Activated CD4-positive, alpha-beta T cell treated with anti-CD3 and anti-CD28 coated beads, Interleukin-2, amount 50 U/mL, for 24 hours (primary cell): Measurements from ENCODE around the gene RABGAP1.

Experiments
- DNase-seq, 2 donors: peaks; one replicate each; pipeline ENCODE4 v3.0.0-alpha.2; 2020; ENCODE audit warnings: low read depth in 1 of 2, low spot score in 1 of 2

RABGAP1 gene

GRCh38 chr9:123007269-123007668 lies 66.4 kb downstream of the RABGAP1 start:
- DNase-seq: no peak

DNA sequence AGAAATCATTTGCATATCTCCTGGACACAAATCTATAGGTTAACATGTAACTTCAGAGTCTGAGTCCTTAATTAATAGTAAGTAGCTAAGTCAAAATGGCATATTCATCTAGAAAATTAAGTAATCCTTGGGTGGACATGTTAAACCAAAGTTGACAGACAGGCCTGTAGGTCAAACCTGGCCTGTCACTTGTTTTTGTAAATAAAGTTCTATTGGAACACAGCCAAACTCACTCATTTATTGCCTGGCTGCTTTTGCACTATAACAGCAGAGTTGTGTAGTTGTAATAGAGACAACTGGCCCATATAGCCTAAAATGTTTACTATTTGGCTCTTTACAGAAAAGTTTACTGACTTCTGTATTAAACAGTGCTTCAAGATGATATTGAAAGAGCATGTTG lies 68.1 kb downstream of the RABGAP1 start:
- DNase-seq: no peak

DNA sequence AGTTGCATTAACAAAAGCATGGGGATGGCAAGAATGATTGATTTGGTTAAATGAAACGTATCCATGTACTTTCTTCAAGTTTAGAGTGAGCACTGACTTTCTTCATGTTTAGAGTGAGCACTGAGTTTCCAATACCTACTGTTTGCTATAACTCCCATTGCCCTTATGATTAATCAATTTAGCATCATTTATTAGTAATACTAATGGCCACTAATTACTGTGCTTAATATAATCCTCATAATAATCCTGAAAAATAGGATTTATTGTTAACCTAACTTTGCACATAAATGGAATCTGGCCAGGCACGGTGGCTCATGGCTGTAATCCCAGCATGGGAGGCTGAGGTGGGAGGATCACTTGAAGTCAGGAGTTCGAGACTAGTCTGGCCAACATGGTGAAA lies 70.6 kb downstream of the RABGAP1 start:
- no peak for DNase-seq

GRCh38 chr9:123011878-123012528 lies 71.2 kb downstream of the RABGAP1 start:
- no peak for DNase-seq

DNA sequence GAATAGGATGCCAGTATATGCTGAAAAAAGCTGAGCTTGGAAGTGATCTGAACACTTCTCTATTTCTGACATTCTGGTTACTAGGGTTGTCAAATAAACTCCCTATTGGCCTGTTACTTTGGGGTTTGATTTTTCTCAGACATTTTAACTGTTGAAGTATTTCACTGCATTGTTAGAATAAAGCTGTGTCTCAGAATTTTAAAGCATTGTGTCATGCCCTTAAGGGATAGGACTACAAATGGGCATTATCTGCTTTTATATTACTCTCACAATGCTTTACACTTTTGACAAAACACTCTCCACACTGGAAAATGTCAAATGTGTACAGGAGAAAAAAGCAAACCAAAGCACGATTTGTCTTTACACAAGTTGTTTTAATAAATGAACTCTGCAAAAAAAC lies 75.8 kb downstream of the RABGAP1 start:
- no peak for DNase-seq

- no peak for DNase-seq
These were observed 80.0 kb downstream of the RABGAP1 start for GRCh38 chr9:123020796-123021195.

DNA sequence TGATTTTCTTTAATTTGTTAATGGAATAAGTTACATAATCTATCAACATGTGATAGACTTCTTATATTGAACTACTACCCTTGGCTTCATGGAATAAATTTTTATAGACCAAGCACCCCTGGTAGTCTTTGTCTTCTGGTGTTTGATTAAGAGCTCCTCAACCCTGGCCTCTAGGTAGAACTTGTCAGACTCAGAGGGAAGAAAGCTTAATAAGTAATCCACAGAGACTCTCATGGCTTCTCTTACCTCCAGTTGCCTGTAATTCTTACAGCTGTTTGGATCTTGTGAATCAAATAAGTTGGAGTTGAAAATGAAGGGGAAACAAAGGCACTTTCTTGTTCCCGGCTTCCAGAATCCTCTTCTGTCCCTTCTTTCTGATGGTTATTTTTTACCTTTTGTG lies 85.6 kb downstream of the RABGAP1 start:
- DNase-seq: no peak

- no peak for DNase-seq
These were observed 86.7 kb downstream of the RABGAP1 start for GRCh38 chr9:123027517-123027916.

DNA sequence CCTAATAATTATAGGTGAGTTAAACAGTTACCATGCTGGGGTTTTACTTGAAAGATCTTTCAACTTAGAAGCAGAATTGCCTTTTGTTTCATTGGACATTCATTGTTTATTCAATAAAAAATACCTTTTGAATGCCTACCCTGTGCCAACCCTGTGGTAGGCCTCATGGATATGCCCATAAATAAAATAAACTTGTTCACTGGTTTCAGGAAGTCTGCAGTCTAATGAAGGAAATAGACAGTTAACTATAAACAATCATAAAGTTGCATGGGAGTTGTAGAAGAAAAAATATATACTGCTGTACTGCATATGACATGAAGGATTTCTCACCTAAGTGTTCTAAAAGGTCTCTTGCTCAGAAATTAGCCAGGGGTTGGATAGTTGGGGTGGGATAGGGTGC lies 87.3 kb downstream of the RABGAP1 start:
- no peak for DNase-seq

DNA sequence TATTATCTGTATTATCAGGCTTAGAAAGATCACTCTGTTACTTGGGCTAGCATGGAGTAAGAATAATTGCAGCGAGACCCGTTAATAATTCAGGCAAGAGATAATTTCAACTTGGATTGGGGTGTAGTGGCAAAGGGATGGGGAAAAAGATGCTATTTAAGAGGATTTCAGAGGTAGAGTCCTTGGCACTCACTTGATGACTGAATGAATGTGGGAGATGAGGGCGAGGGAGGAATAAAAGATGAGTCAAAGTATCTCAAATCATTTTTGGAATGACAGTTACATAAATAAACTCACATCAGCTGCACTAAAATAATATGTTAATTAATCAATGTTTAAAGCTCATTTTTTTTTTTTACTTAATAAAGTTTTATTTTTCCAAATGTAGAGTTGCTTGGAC lies 88.2 kb downstream of the RABGAP1 start:
- no peak for DNase-seq

DNA sequence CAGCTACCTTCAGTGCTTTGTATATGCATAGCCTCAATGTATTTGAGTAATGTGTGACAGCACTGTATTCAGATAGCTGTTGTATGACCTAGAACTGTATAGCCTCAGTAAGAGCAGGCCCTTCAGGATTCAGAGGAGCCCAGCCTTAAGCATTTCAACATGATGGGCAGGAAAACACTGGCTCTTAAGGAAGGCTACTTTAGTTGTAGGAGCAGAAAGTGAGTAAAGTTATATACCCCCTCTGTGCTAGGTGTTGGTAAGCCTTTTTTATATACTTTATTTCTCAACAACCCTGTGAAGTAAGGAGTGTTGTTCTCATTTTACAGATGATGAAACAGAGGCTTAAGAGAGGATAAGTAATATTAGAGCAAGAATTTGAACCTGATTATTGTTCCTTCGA lies 91.1 kb downstream of the RABGAP1 start:
- DNase-seq: no peak

DNA sequence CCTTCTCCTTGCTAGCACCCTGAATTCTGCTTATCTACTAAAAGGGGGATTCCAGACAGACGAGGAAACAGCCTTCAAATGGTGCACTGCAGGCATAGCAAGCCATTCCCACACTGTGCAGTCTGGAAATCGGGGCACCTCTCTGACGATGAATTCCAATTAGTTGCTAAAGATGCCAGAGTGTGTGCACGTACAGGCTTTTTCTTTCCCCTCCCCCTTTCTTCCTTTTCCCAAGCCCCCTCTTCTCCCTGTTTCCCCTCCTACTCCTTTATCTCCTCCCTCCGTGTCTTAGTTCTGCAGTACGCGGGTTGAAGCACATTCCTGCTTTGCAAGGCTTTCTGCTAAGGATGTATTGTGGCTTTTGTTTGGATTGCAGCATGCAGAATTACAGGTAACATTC lies 92.5 kb downstream of the RABGAP1 start, which contains the start of gene GPR21:
GPR21 (plus strand) TSS at position 316 of the 400 bp plus-strand sequence. CDS start 900 bp downstream, outside the sequence.
- no peak for DNase-seq

DNA sequence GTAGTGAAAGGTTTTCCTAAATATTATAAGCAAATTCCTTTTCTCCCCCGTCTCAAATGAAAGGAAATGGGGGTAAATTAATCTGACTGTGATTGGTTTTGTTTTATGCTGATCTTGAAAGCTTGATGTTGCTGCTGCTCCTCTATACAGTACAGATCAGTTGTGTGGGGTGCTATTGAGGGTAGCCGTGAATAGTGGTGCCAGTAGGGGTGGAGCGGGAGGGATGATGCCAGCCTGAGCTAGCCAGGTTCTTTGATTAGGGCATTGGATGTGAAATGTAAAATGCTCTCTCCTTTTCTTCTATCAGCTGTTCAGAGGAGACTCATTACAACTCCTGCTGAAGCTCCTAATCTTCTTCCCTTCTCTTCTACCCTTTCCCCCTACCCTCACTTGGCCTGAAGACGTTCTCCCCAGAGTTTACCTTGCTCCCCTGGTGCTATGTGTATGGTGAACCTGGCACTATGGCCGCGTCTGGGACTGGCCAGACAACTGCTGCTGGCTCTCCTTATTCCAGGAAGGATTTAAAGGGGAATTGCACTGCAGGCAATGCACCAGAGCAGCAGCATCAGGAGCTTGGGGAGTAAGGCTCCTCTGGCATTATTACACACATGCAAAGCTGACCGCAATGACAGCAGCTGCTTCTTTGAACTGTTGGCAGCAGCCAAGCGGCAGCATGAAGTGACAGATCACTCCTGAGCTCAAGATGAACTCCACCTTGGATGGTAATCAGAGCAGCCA lies 93.2 kb downstream of the RABGAP1 start:
- no peak for DNase-seq

DNA sequence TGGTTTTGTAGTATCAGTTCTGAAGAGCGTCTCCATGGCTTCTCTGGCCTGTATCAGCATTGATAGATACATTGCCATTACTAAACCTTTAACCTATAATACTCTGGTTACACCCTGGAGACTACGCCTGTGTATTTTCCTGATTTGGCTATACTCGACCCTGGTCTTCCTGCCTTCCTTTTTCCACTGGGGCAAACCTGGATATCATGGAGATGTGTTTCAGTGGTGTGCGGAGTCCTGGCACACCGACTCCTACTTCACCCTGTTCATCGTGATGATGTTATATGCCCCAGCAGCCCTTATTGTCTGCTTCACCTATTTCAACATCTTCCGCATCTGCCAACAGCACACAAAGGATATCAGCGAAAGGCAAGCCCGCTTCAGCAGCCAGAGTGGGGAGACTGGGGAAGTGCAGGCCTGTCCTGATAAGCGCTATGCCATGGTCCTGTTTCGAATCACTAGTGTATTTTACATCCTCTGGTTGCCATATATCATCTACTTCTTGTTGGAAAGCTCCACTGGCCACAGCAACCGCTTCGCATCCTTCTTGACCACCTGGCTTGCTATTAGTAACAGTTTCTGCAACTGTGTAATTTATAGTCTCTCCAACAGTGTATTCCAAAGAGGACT lies 94.2 kb downstream of the RABGAP1 start:
- no peak for DNase-seq

GRCh38 chr9:123035791-123036190 lies 95.0 kb downstream of the RABGAP1 start:
- no peak for DNase-seq

DNA sequence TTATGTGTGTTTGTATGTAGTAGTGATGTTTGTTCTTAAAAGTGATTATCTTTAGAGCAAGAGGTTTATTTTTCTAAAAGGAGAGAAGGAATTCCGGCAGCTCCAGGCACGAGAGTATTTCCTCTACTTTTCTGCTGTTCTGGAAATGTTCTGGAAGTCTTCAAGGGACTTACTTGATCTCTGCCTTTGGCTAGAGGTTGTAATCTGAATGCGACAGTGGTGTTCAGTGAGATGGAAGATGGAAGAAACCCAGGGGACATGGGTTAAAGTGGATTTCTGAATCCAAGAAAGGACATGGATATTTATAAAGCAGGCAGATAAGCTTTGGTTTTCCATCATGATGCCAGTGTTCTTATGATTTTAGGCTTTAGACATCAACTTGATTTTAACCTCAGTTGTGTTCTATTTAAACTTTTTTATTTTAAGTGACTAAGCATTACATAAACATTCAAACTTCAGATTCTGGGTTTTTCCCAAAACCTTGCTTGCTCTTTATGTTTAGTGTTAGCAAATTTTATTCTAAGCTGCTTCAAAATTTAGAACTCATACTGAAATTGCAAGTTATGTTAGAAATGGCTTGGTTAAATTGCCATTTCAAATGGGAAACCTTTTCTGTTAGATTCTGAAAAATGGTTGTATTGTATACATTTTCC lies 96.2 kb downstream of the RABGAP1 start:
- no peak for DNase-seq

GRCh38 chr9:123039617-123040219 lies 98.9 kb downstream of the RABGAP1 start:
- DNase-seq: no peak

GRCh38 chr9:123040801-123041200 lies 100.0 kb downstream of the RABGAP1 start:
- DNase-seq: no peak

DNA sequence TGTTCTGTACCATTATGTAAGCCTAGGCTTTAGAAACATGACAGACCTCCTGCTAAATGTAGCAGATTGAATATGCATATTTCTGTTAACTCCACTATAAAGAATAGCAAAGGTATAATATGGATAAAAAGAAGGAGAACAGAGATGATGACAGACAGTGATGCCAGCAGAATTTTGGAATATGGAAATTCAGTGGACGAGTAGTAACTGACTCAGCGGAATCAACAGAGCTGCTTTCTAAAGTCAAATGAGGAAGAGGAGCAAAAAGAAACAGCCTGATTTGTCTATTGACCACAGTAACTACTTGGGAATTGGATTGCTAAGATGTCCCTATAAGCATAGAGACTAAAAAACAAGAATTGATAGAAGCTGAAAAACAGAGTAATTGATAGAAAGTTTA lies 100.7 kb downstream of the RABGAP1 start:
- DNase-seq: no peak

GRCh38 chr9:123043081-123043939 lies 102.5 kb downstream of the RABGAP1 start:
- DNase-seq: no peak
